ENCODE measurements around the gene GPR176. TPM values are rescaled to one million over a fixed set of nuclear protein-coding genes. Genes with fewer than 3 reads are reported as not detected.

Gene GPR176
- total RNA-seq, 1 donor from 2014 or later: 3.8 TPM

DNA sequence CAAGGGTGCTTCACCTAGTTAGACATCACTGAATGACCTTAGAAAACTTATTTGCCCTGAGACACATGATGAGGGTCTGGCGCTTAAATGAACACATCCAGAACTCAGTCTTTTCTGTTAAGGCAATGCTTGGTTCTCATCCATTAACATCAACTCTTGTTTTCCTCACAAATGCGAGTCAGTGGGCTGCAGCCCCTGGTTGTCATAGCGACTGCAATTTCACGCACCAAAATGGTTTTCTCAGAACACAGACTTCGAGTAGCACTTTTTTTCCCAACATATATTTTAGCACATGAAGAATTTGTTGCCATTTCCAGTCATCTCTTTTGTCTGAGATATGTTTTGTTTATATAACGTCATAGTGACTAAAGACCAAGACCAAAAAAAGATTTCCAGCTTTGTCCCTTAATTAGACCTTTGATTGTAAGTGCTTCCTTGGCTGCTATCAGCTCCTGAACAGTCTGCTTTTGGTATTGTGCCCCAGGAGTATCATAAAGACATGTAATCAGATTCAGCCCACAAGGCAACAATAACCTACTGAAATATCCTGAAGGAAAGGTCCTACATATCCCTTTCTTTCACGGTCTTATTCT is 68.5 kb downstream of the GPR176 start:
- Mint-ChIP-seq H3K36me3 (no peaks in the 10 kb centered on the region), H3K27me3 (ENCODE audit: low read depth) (no peaks in the 10 kb centered on the region), H3K27ac (no peak overlapping the region), H3K4me1 (peaks cover 2% of the 10 kb centered on the region), H3K4me3 (no peak overlapping the region), H3K9me3 (peaks cover 4% of the 10 kb centered on the region)
- no peak for DNase-seq (ENCODE audit: low spot score in 2 of 2, unreplicated experiment in 2 of 2)
- TF ChIP-seq, protein P1, sequence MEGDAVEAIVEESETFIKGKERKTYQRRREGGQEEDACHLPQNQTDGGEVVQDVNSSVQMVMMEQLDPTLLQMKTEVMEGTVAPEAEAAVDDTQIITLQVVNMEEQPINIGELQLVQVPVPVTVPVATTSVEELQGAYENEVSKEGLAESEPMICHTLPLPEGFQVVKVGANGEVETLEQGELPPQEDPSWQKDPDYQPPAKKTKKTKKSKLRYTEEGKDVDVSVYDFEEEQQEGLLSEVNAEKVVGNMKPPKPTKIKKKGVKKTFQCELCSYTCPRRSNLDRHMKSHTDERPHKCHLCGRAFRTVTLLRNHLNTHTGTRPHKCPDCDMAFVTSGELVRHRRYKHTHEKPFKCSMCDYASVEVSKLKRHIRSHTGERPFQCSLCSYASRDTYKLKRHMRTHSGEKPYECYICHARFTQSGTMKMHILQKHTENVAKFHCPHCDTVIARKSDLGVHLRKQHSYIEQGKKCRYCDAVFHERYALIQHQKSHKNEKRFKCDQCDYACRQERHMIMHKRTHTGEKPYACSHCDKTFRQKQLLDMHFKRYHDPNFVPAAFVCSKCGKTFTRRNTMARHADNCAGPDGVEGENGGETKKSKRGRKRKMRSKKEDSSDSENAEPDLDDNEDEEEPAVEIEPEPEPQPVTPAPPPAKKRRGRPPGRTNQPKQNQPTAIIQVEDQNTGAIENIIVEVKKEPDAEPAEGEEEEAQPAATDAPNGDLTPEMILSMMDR (IDR thresholded peaks at IDR 0.05; ENCODE audit: unreplicated experiment): no peak

DNA sequence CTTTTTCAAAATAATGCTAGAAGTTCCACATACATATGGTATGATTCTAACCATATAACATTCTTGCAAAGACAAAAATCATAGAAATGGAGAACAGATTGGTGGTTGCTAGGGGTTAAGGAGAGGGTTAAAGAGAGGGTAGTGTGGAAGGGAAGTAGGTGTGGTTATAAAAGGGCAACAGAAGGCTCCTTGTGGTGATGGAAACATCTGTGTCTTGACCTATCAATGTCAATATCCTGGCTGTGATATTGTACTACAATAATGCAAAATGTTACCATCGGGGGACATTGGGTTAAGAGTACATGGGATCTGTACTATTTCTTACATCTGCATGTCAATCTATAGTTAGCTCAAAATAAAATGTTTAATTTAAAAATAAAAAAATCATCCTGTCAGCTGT is 69.6 kb downstream of the GPR176 start:
- peaks cover 2% of the 10 kb centered on the region for H3K4me1 Mint-ChIP-seq
- no peak overlapping the region for H3K4me3 Mint-ChIP-seq
- DNase-seq (ENCODE audit: low spot score in 2 of 2, unreplicated experiment in 2 of 2): no peak
- H3K27me3 Mint-ChIP-seq (ENCODE audit: low read depth): no peaks in the 10 kb centered on the region
- H3K9me3 Mint-ChIP-seq: peaks cover 4% of the 10 kb centered on the region
- no peak overlapping the region for H3K27ac Mint-ChIP-seq
- no peaks in the 10 kb centered on the region for H3K36me3 Mint-ChIP-seq
- TF ChIP-seq, protein P1 (IDR thresholded peaks at IDR 0.05; ENCODE audit: unreplicated experiment): no peak

DNA sequence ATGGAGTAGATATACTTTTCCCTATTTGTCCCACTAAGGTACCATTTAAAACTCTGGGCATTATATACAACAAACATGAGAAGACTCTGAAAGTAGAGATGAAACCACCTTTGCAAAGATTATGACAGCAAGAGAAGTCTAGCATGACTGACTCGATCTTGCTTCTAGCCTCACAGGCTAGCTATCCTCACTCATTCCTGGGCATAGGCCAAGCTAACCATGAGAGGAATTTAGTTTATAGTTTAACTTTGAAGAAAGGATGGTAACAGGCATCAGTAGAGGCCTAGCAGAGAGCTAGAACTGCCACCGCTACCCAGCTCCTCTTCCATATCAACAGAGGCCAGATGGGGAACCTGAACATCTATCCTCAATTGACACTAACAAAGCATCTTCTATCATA is 74.0 kb downstream of the GPR176 start:
- H3K9me3 Mint-ChIP-seq: peaks cover 8% of the 10 kb centered on the region
- H3K27ac Mint-ChIP-seq: no peak overlapping the region
- no peaks in the 10 kb centered on the region for H3K4me1 Mint-ChIP-seq
- H3K27me3 Mint-ChIP-seq (ENCODE audit: low read depth): no peaks in the 10 kb centered on the region
- H3K4me3 Mint-ChIP-seq: no peak overlapping the region
- TF ChIP-seq, protein P1 (IDR thresholded peaks at IDR 0.05; ENCODE audit: unreplicated experiment): no peak
- H3K36me3 Mint-ChIP-seq: no peaks in the 10 kb centered on the region
- no peak for DNase-seq (ENCODE audit: low spot score in 2 of 2, unreplicated experiment in 2 of 2)

DNA sequence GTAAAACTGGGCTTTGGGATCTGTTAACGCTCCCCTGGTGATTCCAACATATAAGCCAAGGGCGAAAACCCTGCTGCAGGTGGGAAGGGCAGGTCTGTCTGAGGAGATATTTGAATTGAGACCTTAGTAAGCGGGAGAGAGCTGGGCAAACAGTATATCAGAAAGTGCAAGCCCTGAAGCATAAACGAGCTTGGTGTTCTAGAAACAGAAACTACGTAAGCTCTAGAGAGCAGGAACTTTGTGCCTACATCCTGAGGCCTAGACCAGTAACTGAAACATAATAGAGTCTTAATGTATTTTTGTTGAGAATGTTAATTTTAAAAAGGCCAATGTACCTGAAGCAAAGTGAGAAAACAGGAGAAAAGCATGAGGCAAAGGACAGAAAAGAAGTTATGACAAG is 74.5 kb downstream of the GPR176 start:
- H3K9me3 Mint-ChIP-seq: peaks cover 8% of the 10 kb centered on the region
- no peak overlapping the region for H3K27ac Mint-ChIP-seq
- no peaks in the 10 kb centered on the region for H3K27me3 Mint-ChIP-seq (ENCODE audit: low read depth)
- TF ChIP-seq, protein P1 (IDR thresholded peaks at IDR 0.05; ENCODE audit: unreplicated experiment): no peak
- no peak for DNase-seq (ENCODE audit: low spot score in 2 of 2, unreplicated experiment in 2 of 2)
- no peaks in the 10 kb centered on the region for H3K4me1 Mint-ChIP-seq
- H3K36me3 Mint-ChIP-seq: no peaks in the 10 kb centered on the region
- H3K4me3 Mint-ChIP-seq: no peak overlapping the region

DNA sequence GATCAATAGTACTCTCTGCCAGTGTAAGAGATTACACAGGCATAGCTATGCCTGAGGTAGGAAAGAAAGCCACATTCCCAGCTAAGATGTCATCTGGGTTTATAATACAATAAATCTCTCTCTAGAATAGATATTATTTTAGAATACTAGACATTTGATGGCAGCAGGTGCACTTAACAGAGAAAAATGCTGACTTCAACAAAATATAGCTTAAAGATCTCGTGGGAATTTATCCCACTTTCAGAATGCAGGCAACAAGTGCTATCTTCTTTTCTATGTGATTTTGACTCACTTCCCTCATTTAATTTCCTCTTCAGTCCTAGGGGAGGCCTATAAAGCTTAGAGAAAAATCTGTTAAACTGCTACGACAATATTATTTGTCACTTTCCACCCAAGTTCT is 76.5 kb downstream of the GPR176 start:
- H3K27ac Mint-ChIP-seq: no peak overlapping the region
- no peaks in the 10 kb centered on the region for H3K4me1 Mint-ChIP-seq
- peaks cover 2% of the 10 kb centered on the region for H3K36me3 Mint-ChIP-seq
- H3K4me3 Mint-ChIP-seq: no peak overlapping the region
- TF ChIP-seq, protein P1 (IDR thresholded peaks at IDR 0.05; ENCODE audit: unreplicated experiment): no peak
- no peaks in the 10 kb centered on the region for H3K27me3 Mint-ChIP-seq (ENCODE audit: low read depth)
- no peak for DNase-seq (ENCODE audit: low spot score in 2 of 2, unreplicated experiment in 2 of 2)
- peaks cover 13% of the 10 kb centered on the region for H3K9me3 Mint-ChIP-seq

DNA sequence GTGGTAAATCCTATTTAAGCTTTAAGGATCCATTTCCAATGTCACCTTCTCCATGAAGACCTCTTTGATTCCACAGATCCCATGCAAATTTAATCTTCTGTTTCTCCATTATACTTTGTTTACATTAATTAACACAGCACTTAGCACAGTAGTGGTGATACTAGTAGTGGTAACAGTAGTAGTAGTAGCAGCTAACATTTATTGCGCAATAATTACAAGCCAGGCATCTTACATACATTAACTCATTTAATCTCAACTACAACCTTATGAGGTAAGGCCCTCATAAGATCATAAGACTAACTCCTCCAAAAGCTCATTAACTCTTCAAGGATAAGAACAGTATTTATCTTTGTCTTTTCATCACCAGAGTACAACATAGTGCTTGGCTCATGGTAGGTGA is 82.6 kb downstream of the GPR176 start:
- DNase-seq (ENCODE audit: low spot score in 2 of 2, unreplicated experiment in 2 of 2): no peak
- H3K4me1 Mint-ChIP-seq: no peaks in the 10 kb centered on the region
- H3K4me3 Mint-ChIP-seq: no peak overlapping the region
- no peak overlapping the region for H3K27ac Mint-ChIP-seq
- H3K36me3 Mint-ChIP-seq: peaks cover 2% of the 10 kb centered on the region
- peaks cover 11% of the 10 kb centered on the region for H3K9me3 Mint-ChIP-seq
- TF ChIP-seq, protein P1 (IDR thresholded peaks at IDR 0.05; ENCODE audit: unreplicated experiment): no peak
- H3K27me3 Mint-ChIP-seq (ENCODE audit: low read depth): no peaks in the 10 kb centered on the region

Measured in mesothelial cell of epicardium (in vitro differentiated cells).